H9 (cell line): ENCODE data around the gene MALRD1. TPM values are rescaled to one million over a fixed set of nuclear protein-coding genes. Genes with fewer than 3 reads are reported as not detected.

ENCODE experiments used
- DNase-seq: peaks from one replicate; pipeline ENCODE4 v3.0.0-alpha.2; 2017
- H2AFZ ChIP-seq: one replicate; pipeline ENCODE4 v1.6.1; 2013; ENCODE audit warnings: mild to moderate bottlenecking, low read length, control low read depth, moderate library complexity
- H2AK5ac ChIP-seq: 2 replicates; pipeline ENCODE4 v1.6.1; 2013; ENCODE audit warnings: low read length, control low read depth, mixed read lengths; ENCODE audit not compliant: insufficient read length
- H2BK120ac ChIP-seq: one replicate; pipeline ENCODE4 v1.6.1; 2013; ENCODE audit warnings: low read depth, mild to moderate bottlenecking, low read length, control low read depth, inconsistent platforms; ENCODE audit not compliant: poor library complexity, severe bottlenecking
- H2BK12ac ChIP-seq: 2 replicates; pipeline ENCODE4 v1.6.1; 2013; ENCODE audit warnings: low read length, control low read depth, mixed read lengths, low read depth; ENCODE audit not compliant: insufficient read length
- H2BK15ac ChIP-seq: 2 replicates; pipeline ENCODE4 v1.6.1; 2013; ENCODE audit warnings: low read depth, low read length, control low read depth
- H2BK20ac ChIP-seq: one replicate; pipeline ENCODE4 v1.6.1; 2013; ENCODE audit warnings: low read depth, mild to moderate bottlenecking, low read length, control low read depth, inconsistent platforms; ENCODE audit not compliant: poor library complexity, severe bottlenecking
- H2BK5ac ChIP-seq: 2 replicates; pipeline ENCODE4 v1.6.1; 2013; ENCODE audit warnings: low read length, control low read depth, mixed read lengths; ENCODE audit not compliant: insufficient read length
- H3K14ac ChIP-seq: 2 replicates; pipeline ENCODE4 v1.6.1; 2013; ENCODE audit warnings: low read length, control low read depth; ENCODE audit not compliant: insufficient read depth
- H3K18ac ChIP-seq: 2 replicates; pipeline ENCODE4 v1.6.1; 2013; ENCODE audit warnings: low read depth, mild to moderate bottlenecking, mixed read lengths, low read length, control low read depth; ENCODE audit not compliant: insufficient read length
- H3K23ac ChIP-seq: 2 replicates; pipeline ENCODE4 v1.6.1; 2013; ENCODE audit warnings: low read length, control low read depth, mixed read lengths, low read depth; ENCODE audit not compliant: insufficient read length
- H3K23me2 ChIP-seq: 2 replicates; pipeline ENCODE4 v1.6.1; 2013; ENCODE audit warnings: low read depth, mild to moderate bottlenecking, mixed read lengths, low read length, control low read depth; ENCODE audit not compliant: insufficient read length, poor library complexity, severe bottlenecking
- H3K27ac ChIP-seq: 2 replicates; pipeline ENCODE4 v1.5.1; 2013; ENCODE audit warnings: low read length, control low read depth, mixed read lengths, low read depth; ENCODE audit not compliant: insufficient read length
- H3K27me3 ChIP-seq: 2 replicates; pipeline ENCODE4 v1.6.1; 2013; ENCODE audit warnings: low read length, control low read depth, inconsistent platforms; ENCODE audit not compliant: insufficient read depth
- H3K4ac ChIP-seq: 2 replicates; pipeline ENCODE4 v1.6.1; 2013; ENCODE audit warnings: low read depth, mild to moderate bottlenecking, control low read depth, inconsistent platforms, low read length, moderate library complexity
- H3K4me1 ChIP-seq: 2 replicates; pipeline ENCODE4 v1.6.1; 2013; ENCODE audit warnings: low read length, control low read depth, inconsistent platforms; ENCODE audit not compliant: insufficient read depth
- H3K4me2 ChIP-seq: 2 replicates; pipeline ENCODE4 v1.6.1; 2013; ENCODE audit warnings: low read length, control low read depth, mixed read lengths; ENCODE audit not compliant: insufficient read length, insufficient read depth
- H3K56ac ChIP-seq: 2 replicates; pipeline ENCODE4 v1.6.1; 2013; ENCODE audit warnings: low read depth, mild to moderate bottlenecking, mixed read lengths, low read length, control low read depth; ENCODE audit not compliant: insufficient read length
- H3K79me1 ChIP-seq: 2 replicates; pipeline ENCODE4 v1.6.1; 2013; ENCODE audit warnings: low read depth, mild to moderate bottlenecking, moderate library complexity, low read length, control low read depth, inconsistent platforms; ENCODE audit not compliant: insufficient read depth, poor library complexity, severe bottlenecking
- H3K79me2 ChIP-seq: 2 replicates; pipeline ENCODE4 v1.6.1; 2013; ENCODE audit warnings: low read length, control low read depth, inconsistent platforms; ENCODE audit not compliant: insufficient read depth
- H3K9ac ChIP-seq: 2 replicates; pipeline ENCODE4 v1.6.1; 2013; ENCODE audit warnings: low read length, control low read depth, mixed read lengths; ENCODE audit not compliant: insufficient read length; ENCODE audit errors: extremely low read depth
- H3K9me3 ChIP-seq: one replicate; pipeline ENCODE4 v1.6.1; 2013; ENCODE audit warnings: low read depth, low read length, inconsistent platforms; ENCODE audit not compliant: control insufficient read depth
- H3T11ph ChIP-seq: one replicate; pipeline ENCODE4 v1.6.1; 2013; ENCODE audit warnings: mild to moderate bottlenecking, low read length, control low read depth, inconsistent platforms
- H4K20me1 ChIP-seq: one replicate; pipeline ENCODE4 v1.6.1; 2013; ENCODE audit not compliant: control insufficient read depth, insufficient read length, insufficient read depth
- H4K5ac ChIP-seq: 2 replicates; pipeline ENCODE4 v1.6.1; 2013; ENCODE audit warnings: low read depth, mild to moderate bottlenecking, mixed read lengths, low read length, control low read depth; ENCODE audit not compliant: insufficient read length
- H4K8ac ChIP-seq: replicated peaks from 2 replicates; pipeline ENCODE4 v1.6.1; 2013; ENCODE audit warnings: low read length, control low read depth, mixed read lengths, low read depth; ENCODE audit not compliant: insufficient read length
- H4K91ac ChIP-seq: 2 replicates; pipeline ENCODE4 v1.6.1; 2013; ENCODE audit warnings: low read depth, mild to moderate bottlenecking, moderate library complexity, mixed read lengths, low read length, control low read depth; ENCODE audit not compliant: insufficient read length
- H3K27ac Mint-ChIP-seq, 3 experiments: 2 replicates in 2 of 3; 3 replicates in 1 of 3; pipeline ENCODE4 v1.8.0; 2020 to 2021; ENCODE audit warnings: mixed read lengths in 3 of 3, mild to moderate bottlenecking in 1 of 3, moderate library complexity in 1 of 3
- H3K27me3 Mint-ChIP-seq: 2 replicates; pipeline ENCODE4 v1.8.0; 2021; ENCODE audit warnings: low read depth, mild to moderate bottlenecking, moderate library complexity, mixed read lengths
- H3K36me3 Mint-ChIP-seq, 3 experiments: 2 replicates in 2 of 3; 3 replicates in 1 of 3; pipeline ENCODE4 v1.8.0; 2020 to 2021; ENCODE audit warnings: low read depth in 3 of 3, mixed read lengths in 3 of 3; ENCODE audit not compliant: insufficient read depth in 1 of 3
- H3K4me1 Mint-ChIP-seq, 2 experiments: 2 replicates each; pipeline ENCODE4 v1.8.0; 2020; ENCODE audit warnings: mixed read lengths in 2 of 2
- H3K4me3 Mint-ChIP-seq, 2 experiments: 2 replicates in 1 of 2; 3 replicates in 1 of 2; pipeline ENCODE4 v1.8.0; 2020 to 2021; ENCODE audit warnings: mild to moderate bottlenecking in 2 of 2, mixed read lengths in 2 of 2, moderate library complexity in 1 of 2
- H3K9me3 Mint-ChIP-seq, 2 experiments: 2 replicates in 1 of 2; 3 replicates in 1 of 2; pipeline ENCODE4 v1.8.0; 2020; ENCODE audit warnings: mild to moderate bottlenecking in 2 of 2, mixed read lengths in 2 of 2, moderate library complexity in 1 of 2
- CTCF ChIP-seq: fragments of 200-600 bp; sonication (generic); conservative IDR thresholded peaks from 3 replicates; pipeline ENCODE4 v1.8.0; 2021; ENCODE audit warnings: antibody characterized with exemption, mild to moderate bottlenecking
- WGBS: extraction: QIAGEN DNeasy Blood & Tissue Kit; methylation state at CpG from one replicate; pipeline ENCODE4 v1.1.7; 2013; ENCODE audit warnings: missing lambda C conversion rate, low lambda C conversion rate, mixed read lengths; ENCODE audit not compliant: insufficient read length; ENCODE audit errors: extremely low coverage; 5-methylcytosine and 5-hydroxymethylcytosine counted together
- total RNA-seq: library from RNA; stranded (reverse); gene quantifications from 2 replicates; pipeline ENCODE4 v1.2.1, GENCODE V29; 2021

Gene MALRD1
- total RNA-seq, 1 experiment from 2014 or later, result 0.20 TPM

- Histone ChIP-seq H3K4me2 (no peak overlapping the region), H3K4ac (no peak overlapping the region), H3K4me1 (no peaks in the 10 kb centered on the region), H2BK12ac (no peak overlapping the region), H3K79me1 (no peaks in the 10 kb centered on the region), H4K8ac (no peak overlapping the region), H3K14ac (no peak overlapping the region), H3K27ac (no peak overlapping the region), H2BK20ac (no peak overlapping the region), H4K91ac (no peak overlapping the region), H2AK5ac (no peak overlapping the region), H2BK15ac (no peak overlapping the region), H3K56ac (no peak overlapping the region), H2BK120ac (no peak overlapping the region), H2AFZ (no peak overlapping the region), H3K9ac (no peak overlapping the region), H3K23ac (no peak overlapping the region), H3K18ac (no peak overlapping the region), H4K20me1 (no peaks in the 10 kb centered on the region), H4K5ac (no peak overlapping the region), H2BK5ac (no peak overlapping the region), H3K79me2 (no peaks in the 10 kb centered on the region), H3T11ph (no peak overlapping the region), H3K23me2 (no peaks in the 10 kb centered on the region), H3K9me3 (no peaks in the 10 kb centered on the region), H3K27me3 (no peaks in the 10 kb centered on the region)
- H3K36me3 Mint-ChIP-seq, result no peaks in the 10 kb centered on the region; a peak in 1 of 7 replicates
- DNase-seq, result no peak
- no peak overlapping the region for H3K27ac Mint-ChIP-seq
- no peaks in the 10 kb centered on the region; a peak in 1 of 5 replicates for H3K9me3 Mint-ChIP-seq
- WGBS, result no CpG with 5 or more reads among the region's 2 CpGs
- no peak for TF ChIP-seq CTCF
- H3K4me3 Mint-ChIP-seq, result no peak overlapping the region
- H3K4me1 Mint-ChIP-seq, result 0 out of 4 replicates have a peak, but pooled peaks cover 0 to 2% of the 10 kb centered on the region in 2 experiments
- no peaks in the 10 kb centered on the region for H3K27me3 Mint-ChIP-seq
Measured at GRCh38 chr10:19283285-19283684, 234.7 kb downstream of the MALRD1 start.
